Stimulated activated naive B cell treated with anti-CD40 and anti-IgM and Interleukin-4, amounts not matched to agents 10 μg/mL and 1 μg/mL and 100 μg/mL, for 72 hours (primary cell): Measurements from ENCODE around the gene RREB1.
A peak's percentile ranks its signal among the peaks of the same experiment; 100 is the strongest.
"Not testable (repeated sequence)": the region's sequence is repeated elsewhere in the genome, so short reads cannot be mapped to it uniquely, and the experiment has no call there.

Experiments used
- ATAC-seq, 2 donors: fragments of 150-1000 bp; cut with Tn5 transposase; replicated peaks; 2 replicates each; pipeline ENCODE4 v1.10.0; 2021; ENCODE audit warnings: moderate library complexity in 1 of 2
- DNase-seq: peaks from one replicate; pipeline ENCODE4 v3.0.0; 2021
- H3K27ac Mint-ChIP-seq: one replicate; pipeline ENCODE4 v1.8.0; 2022; ENCODE audit warnings: mild to moderate bottlenecking, mixed read lengths
- H3K27me3 Mint-ChIP-seq, 2 donors: one replicate each; pipeline ENCODE4 v1.8.0; 2022; ENCODE audit warnings: mixed read lengths in 2 of 2
- H3K36me3 Mint-ChIP-seq, 2 donors: one replicate each; pipeline ENCODE4 v1.8.0; 2022; ENCODE audit warnings: mixed read lengths in 2 of 2, mild to moderate bottlenecking in 1 of 2
- H3K4me1 Mint-ChIP-seq, 2 donors: one replicate each; pipeline ENCODE4 v1.8.0; 2022; ENCODE audit warnings: mixed read lengths in 2 of 2, mild to moderate bottlenecking in 1 of 2
- H3K4me3 Mint-ChIP-seq, 2 donors: one replicate each; pipeline ENCODE4 v1.8.0; 2022; ENCODE audit warnings: mild to moderate bottlenecking in 2 of 2, mixed read lengths in 2 of 2, moderate library complexity in 1 of 2
- H3K9me3 Mint-ChIP-seq, 2 donors: one replicate each; pipeline ENCODE4 v1.8.0; 2022; ENCODE audit warnings: mixed read lengths in 2 of 2, mild to moderate bottlenecking in 1 of 2

Gene RREB1

DNA sequence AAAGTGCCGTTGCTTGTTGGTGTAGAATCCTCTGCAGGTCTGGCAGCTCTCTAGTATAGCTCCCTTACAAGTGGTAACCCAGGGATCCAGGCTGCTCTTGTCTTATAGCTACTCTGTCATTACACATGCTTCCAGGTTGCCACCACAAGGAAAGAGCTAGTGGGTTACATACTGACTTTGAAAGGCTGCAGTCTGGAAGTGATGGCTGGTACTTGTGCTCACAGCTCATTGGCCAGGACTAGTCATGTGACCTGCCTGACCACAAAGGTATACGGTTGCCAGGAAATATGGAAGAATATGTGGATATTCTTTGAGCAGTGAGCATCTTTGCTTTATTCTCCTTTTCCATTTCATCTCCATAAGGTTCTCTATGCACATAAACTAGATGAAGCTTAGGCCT lies 46.0 kb downstream of the RREB1 start:
- H3K27ac Mint-ChIP-seq = peak overlapping the region; percentile 96
- H3K27me3 Mint-ChIP-seq = no peaks in the 10 kb centered on the region
- ATAC-seq (no peak), DNase-seq (no peak)
- H3K4me1 Mint-ChIP-seq = peaks cover 56 to 98% of the 10 kb centered on the region in 2 donors
- no peak overlapping the region for H3K4me3 Mint-ChIP-seq
- H3K9me3 Mint-ChIP-seq = no peaks in the 10 kb centered on the region
- H3K36me3 Mint-ChIP-seq = peaks cover 10 to 22% of the 10 kb centered on the region in 2 donors

DNA sequence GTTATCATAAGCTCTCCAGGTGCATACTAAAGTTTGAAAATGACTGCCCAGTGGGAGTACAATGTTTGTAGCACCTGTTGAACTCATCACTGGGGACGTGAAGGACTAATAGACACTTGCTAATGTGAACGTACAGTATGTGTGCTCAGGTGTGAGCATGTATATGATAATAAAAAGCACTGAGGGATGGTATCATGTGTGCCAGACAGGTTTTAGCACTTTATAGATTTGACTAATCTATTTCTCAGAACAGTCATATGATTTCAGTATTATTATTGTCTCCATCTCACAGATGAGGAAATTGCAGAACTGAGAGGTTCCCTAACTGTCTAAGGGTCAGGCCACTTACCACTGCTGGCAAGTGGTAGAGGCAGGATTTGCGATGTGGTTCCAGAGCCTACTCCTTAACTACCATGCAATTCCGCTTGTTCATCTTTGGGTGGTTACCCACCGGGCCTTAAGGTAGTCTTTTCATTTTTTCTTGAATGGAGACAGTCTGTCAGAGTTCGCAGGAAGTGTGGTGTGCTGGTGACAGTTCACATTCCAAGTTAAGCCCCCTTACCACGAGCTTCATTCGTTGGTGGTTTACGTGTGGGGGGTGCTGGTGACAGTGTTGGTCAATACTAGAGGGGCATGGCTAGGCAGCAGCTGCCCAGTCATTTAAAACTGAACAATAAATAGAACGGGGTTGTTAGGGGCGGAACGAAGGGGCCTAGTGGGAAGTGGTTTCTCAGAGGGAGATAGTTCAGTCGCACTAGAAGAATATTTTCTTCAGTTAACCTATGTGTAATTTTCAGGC lies 46.8 kb downstream of the RREB1 start:
- H3K4me3 Mint-ChIP-seq = peak overlapping the region; percentile 54 to 62
- no peaks in the 10 kb centered on the region for H3K9me3 Mint-ChIP-seq
- peaks cover 10 to 22% of the 10 kb centered on the region in 2 donors for H3K36me3 Mint-ChIP-seq
- H3K27me3 Mint-ChIP-seq = no peaks in the 10 kb centered on the region
- peaks cover 61 to 98% of the 10 kb centered on the region in 2 donors for H3K4me1 Mint-ChIP-seq
- ATAC-seq (peak; percentile 91 to 94), DNase-seq (peak; percentile 74)
- peak overlapping the region; percentile 96 for H3K27ac Mint-ChIP-seq

GRCh38 chr6:7155871-7156579 lies 48.3 kb downstream of the RREB1 start:
- peaks cover 14 to 22% of the 10 kb centered on the region in 2 donors for H3K36me3 Mint-ChIP-seq
- H3K4me1 Mint-ChIP-seq = peaks cover 59 to 91% of the 10 kb centered on the region in 2 donors
- no peaks in the 10 kb centered on the region for H3K9me3 Mint-ChIP-seq
- H3K27me3 Mint-ChIP-seq = no peaks in the 10 kb centered on the region
- no peak for ATAC-seq
- H3K4me3 Mint-ChIP-seq = peak overlapping the region; percentile 54 to 55
- DNase-seq = no peak
- H3K27ac Mint-ChIP-seq = peak overlapping the region; percentile 96

DNA sequence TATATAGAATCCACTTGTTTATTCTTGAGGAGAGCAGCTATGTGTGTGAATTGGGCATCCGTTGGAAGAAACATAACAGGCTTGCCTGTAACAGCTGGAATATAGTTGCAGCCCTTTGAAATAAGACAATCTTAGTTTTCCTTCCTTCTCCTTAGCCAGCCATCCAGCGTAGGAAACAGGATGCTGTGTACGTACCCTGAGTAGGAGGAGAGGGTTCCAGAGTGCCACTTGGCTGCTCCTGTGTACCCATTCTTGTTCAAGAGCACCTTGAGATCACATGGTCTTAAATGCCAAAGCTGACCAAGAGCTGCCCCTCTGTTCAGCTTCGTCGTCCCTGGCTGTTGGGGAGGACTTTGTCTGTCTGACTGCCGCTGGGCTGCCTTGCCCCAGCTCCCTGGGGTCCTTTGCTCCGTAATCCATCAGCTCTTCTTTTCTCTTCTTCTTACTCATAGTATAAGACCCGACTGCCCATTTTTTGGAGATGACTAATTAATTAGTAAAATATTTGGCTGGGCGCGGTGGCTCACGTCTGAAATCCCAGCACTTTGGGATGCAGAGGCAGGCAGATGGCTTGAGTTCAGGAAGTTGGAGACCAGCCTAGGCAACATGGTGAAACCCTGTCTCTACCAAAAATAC lies 49.0 kb downstream of the RREB1 start:
- Mint-ChIP-seq H3K36me3 (peaks cover 17 to 29% of the 10 kb centered on the region in 2 donors), H3K9me3 (no peaks in the 10 kb centered on the region), H3K4me3 (peak overlapping the region; percentile 54 to 55), H3K27ac (peak overlapping the region; percentile 96), H3K4me1 (peaks cover 62 to 91% of the 10 kb centered on the region in 2 donors), H3K27me3 (no peaks in the 10 kb centered on the region)
- DNase-seq (no peak), ATAC-seq (no peak)

- not testable (repeated sequence) for H3K9me3 Mint-ChIP-seq, H3K27me3 Mint-ChIP-seq, ATAC-seq, H3K27ac Mint-ChIP-seq, DNase-seq
- Mint-ChIP-seq H3K4me3 (peak overlapping the region in 1 of 2 donors; percentile 51), H3K36me3 (peaks cover 19 to 30% of the 10 kb centered on the region in 2 donors), H3K4me1 (peaks cover 61 to 91% of the 10 kb centered on the region in 2 donors)
These were observed 49.5 kb downstream of the RREB1 start for GRCh38 chr6:7157307-7157706.

GRCh38 chr6:7157752-7158616 lies 50.2 kb downstream of the RREB1 start:
- Mint-ChIP-seq H3K4me3 (peak overlapping the region in 1 of 2 donors; percentile 51), H3K4me1 (peaks cover 59 to 90% of the 10 kb centered on the region in 2 donors), H3K36me3 (peaks cover 18 to 30% of the 10 kb centered on the region in 2 donors), H3K9me3 (no peaks in the 10 kb centered on the region), H3K27ac (peak overlapping the region; percentile 80), H3K27me3 (no peaks in the 10 kb centered on the region)
- no peak for DNase-seq
- ATAC-seq = no peak

GRCh38 chr6:7159790-7160525 lies 52.2 kb downstream of the RREB1 start:
- Mint-ChIP-seq H3K27ac (no peak overlapping the region), H3K4me3 (no peak overlapping the region)

DNA sequence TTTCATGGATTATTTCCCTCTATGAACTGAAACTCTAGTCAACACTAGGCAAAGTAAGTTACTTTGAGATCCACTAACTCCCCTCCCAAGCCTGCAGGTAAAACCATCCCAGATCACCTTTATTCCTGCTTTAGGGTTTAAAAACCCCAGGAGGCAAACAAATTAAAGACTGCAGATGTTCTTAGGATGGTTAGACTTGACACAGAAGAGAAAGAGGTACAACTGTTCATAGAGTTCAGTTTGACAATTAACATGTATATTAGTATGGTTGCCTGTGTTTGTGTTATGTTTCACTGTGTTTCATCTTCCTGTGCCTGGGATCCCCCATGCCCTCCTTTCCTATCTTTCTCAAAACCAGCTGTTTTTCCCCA lies 53.5 kb downstream of the RREB1 start:
- no peak overlapping the region for H3K4me3 Mint-ChIP-seq
- H3K4me1 Mint-ChIP-seq = peaks cover 56 to 85% of the 10 kb centered on the region in 2 donors
- peaks cover 20 to 43% of the 10 kb centered on the region in 2 donors for H3K36me3 Mint-ChIP-seq
- H3K27me3 Mint-ChIP-seq = no peaks in the 10 kb centered on the region
- no peaks in the 10 kb centered on the region for H3K9me3 Mint-ChIP-seq
- DNase-seq = no peak
- no peak overlapping the region for H3K27ac Mint-ChIP-seq
- no peak for ATAC-seq

More at GRCh38 chr6:7159790-7160525, 52.2 kb downstream of the RREB1 start:
- peaks cover 19 to 38% of the 10 kb centered on the region in 2 donors for H3K36me3 Mint-ChIP-seq
- DNase-seq (no peak), ATAC-seq (no peak)
- H3K4me1 Mint-ChIP-seq = peaks cover 56 to 86% of the 10 kb centered on the region in 2 donors
- H3K9me3 Mint-ChIP-seq = no peaks in the 10 kb centered on the region
- no peaks in the 10 kb centered on the region for H3K27me3 Mint-ChIP-seq

- ATAC-seq = no peak
These were observed 54.1 kb downstream of the RREB1 start for GRCh38 chr6:7161845-7162244.

DNA sequence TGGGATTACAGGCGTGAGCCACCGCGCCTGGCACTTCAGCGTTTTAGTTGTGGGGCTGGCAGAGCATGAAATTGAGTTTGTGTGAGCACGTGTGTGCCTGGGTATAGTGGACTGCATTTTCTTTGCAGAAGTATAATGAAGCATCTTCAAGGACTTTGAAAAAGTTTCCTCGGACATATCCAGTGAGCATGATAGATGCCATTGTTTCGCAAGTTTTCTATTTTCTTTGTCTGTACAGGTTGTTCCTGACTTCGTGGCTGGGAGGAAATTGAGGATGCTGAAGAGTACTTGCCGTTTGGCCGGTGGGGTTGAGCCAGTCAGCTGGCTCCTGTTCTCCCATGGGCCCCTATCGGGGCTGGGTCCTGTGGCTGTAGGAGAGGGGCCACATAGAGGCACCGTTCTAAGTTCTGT lies 55.9 kb downstream of the RREB1 start:
- H3K4me1 Mint-ChIP-seq = peaks cover 52 to 85% of the 10 kb centered on the region in 2 donors
- peaks cover 11 to 36% of the 10 kb centered on the region in 2 donors for H3K36me3 Mint-ChIP-seq
- ATAC-seq (no peak), DNase-seq (no peak)
- H3K27me3 Mint-ChIP-seq = no peaks in the 10 kb centered on the region
- H3K4me3 Mint-ChIP-seq = no peak overlapping the region
- no peaks in the 10 kb centered on the region for H3K9me3 Mint-ChIP-seq
- H3K27ac Mint-ChIP-seq = no peak overlapping the region

More at GRCh38 chr6:7161845-7162244, 54.1 kb downstream of the RREB1 start:
- peaks cover 54 to 85% of the 10 kb centered on the region in 2 donors for H3K4me1 Mint-ChIP-seq
- H3K27ac Mint-ChIP-seq = no peak overlapping the region
- no peaks in the 10 kb centered on the region for H3K27me3 Mint-ChIP-seq
- no peak for DNase-seq
- no peak overlapping the region for H3K4me3 Mint-ChIP-seq
- peaks cover 20 to 45% of the 10 kb centered on the region in 2 donors for H3K36me3 Mint-ChIP-seq
- no peaks in the 10 kb centered on the region for H3K9me3 Mint-ChIP-seq

GRCh38 chr6:7164536-7165001 lies 56.8 kb downstream of the RREB1 start:
- Mint-ChIP-seq H3K4me1 (peaks cover 54 to 86% of the 10 kb centered on the region in 2 donors), H3K27ac (no peak overlapping the region), H3K9me3 (no peaks in the 10 kb centered on the region), H3K36me3 (peaks cover 11 to 36% of the 10 kb centered on the region in 2 donors), H3K4me3 (no peak overlapping the region), H3K27me3 (no peaks in the 10 kb centered on the region)
- ATAC-seq (no peak), DNase-seq (no peak)

- Mint-ChIP-seq H3K27ac (no peak overlapping the region), H3K27me3 (no peaks in the 10 kb centered on the region)
These were observed 57.5 kb downstream of the RREB1 start for GRCh38 chr6:7165002-7165889.

More at GRCh38 chr6:7165002-7165889, 57.5 kb downstream of the RREB1 start:
- DNase-seq (no peak), ATAC-seq (no peak)
- no peaks in the 10 kb centered on the region for H3K9me3 Mint-ChIP-seq
- H3K4me3 Mint-ChIP-seq = no peak overlapping the region
- peaks cover 54 to 91% of the 10 kb centered on the region in 2 donors for H3K4me1 Mint-ChIP-seq
- peaks cover 11 to 36% of the 10 kb centered on the region in 2 donors for H3K36me3 Mint-ChIP-seq
